Measurements from ENCODE around the gene PMVK. TPM values are rescaled to one million over a fixed set of nuclear protein-coding genes. Genes with fewer than 3 reads are reported as not detected.
A peak's percentile ranks its signal among the peaks of the same experiment; 100 is the strongest.
"Not testable (repeated sequence)": the region's sequence is repeated elsewhere in the genome, so short reads cannot be mapped to it uniquely, and the experiment has no call there.

The PMVK gene
- total and polyA plus RNA-seq, 7 donors, result 17.0 to 35.6 (median 24.1) TPM

DNA sequence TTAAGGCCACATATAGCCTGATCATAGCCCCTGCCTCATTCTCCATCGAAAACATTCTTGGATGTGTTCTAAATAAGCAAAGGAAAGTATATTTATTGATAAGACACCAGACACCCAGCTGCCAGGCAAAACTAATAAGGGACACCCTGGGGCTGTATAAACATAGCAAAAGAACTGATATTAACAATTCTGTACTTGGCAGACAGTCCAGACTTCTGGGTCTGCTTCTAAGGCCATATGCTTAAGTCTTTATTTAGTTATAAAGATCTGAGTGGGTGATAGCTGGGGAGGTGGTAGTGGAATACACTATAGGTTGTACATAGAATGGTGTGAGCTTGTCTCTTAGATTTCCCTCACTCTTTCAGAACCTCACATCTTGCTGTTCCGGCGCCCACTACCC is 41.8 kb upstream of the PMVK start:
- no peaks in the 10 kb centered on the region for H3K9me3 ChIP-seq
- no peak for ATAC-seq
- no peak overlapping the region for H3K4me3 ChIP-seq
- TF ChIP-seq, protein P1, sequence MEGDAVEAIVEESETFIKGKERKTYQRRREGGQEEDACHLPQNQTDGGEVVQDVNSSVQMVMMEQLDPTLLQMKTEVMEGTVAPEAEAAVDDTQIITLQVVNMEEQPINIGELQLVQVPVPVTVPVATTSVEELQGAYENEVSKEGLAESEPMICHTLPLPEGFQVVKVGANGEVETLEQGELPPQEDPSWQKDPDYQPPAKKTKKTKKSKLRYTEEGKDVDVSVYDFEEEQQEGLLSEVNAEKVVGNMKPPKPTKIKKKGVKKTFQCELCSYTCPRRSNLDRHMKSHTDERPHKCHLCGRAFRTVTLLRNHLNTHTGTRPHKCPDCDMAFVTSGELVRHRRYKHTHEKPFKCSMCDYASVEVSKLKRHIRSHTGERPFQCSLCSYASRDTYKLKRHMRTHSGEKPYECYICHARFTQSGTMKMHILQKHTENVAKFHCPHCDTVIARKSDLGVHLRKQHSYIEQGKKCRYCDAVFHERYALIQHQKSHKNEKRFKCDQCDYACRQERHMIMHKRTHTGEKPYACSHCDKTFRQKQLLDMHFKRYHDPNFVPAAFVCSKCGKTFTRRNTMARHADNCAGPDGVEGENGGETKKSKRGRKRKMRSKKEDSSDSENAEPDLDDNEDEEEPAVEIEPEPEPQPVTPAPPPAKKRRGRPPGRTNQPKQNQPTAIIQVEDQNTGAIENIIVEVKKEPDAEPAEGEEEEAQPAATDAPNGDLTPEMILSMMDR (IDR thresholded peaks at IDR 0.05), result no peak
- peaks cover 3 to 11% of the 10 kb centered on the region in 2 donors for H3K36me3 ChIP-seq (ENCODE audit: insufficient read depth in 1 of 2, low read depth in 1 of 2)
- 92 to 99% (median 96%) methylated on average over 3 of the region's 3 CpGs for WGBS, 3 donors
- peaks cover 21% of the 10 kb centered on the region for H3K4me1 ChIP-seq
- no peak overlapping the region for H3K27ac ChIP-seq
- no peak for DNase-seq
- intact Hi-C loops (cut with DNase I), result no loop called here
- H3K27me3 ChIP-seq (ENCODE audit: insufficient read depth in 3 of 3, low read length in 2 of 3), result no peaks in the 10 kb centered on the region

DNA sequence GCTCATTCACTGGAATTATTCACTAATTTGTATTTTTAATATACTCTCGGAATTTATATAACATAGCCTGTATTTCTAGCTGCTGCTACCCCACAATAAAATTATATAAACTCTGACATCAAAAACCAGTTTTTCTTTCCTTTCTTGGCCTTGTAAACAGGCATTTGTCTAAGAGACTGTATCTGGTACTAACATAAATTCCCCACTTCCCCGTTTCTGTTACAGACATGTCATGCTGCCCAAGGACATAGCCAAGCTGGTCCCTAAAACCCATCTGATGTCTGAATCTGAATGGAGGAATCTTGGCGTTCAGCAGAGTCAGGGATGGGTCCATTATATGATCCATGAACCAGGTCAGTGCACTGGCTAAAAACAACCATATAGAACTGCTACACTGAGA is 41.2 kb upstream of the PMVK start:
- H3K4me3 ChIP-seq; ATAC-seq; H3K27ac ChIP-seq; intact Hi-C loops (cut with DNase I); DNase-seq; H3K9me3 ChIP-seq; H3K27me3 ChIP-seq (ENCODE audit: insufficient read depth in 3 of 3, low read length in 2 of 3): not testable (repeated sequence)
- WGBS, 3 donors, result 70 to 81% (median 75%) methylated on average over 3 of the region's 3 CpGs
- H3K4me1 ChIP-seq, result peaks cover 25% of the 10 kb centered on the region
- peaks cover 3 to 11% of the 10 kb centered on the region in 2 donors for H3K36me3 ChIP-seq (ENCODE audit: insufficient read depth in 1 of 2, low read depth in 1 of 2)

DNA sequence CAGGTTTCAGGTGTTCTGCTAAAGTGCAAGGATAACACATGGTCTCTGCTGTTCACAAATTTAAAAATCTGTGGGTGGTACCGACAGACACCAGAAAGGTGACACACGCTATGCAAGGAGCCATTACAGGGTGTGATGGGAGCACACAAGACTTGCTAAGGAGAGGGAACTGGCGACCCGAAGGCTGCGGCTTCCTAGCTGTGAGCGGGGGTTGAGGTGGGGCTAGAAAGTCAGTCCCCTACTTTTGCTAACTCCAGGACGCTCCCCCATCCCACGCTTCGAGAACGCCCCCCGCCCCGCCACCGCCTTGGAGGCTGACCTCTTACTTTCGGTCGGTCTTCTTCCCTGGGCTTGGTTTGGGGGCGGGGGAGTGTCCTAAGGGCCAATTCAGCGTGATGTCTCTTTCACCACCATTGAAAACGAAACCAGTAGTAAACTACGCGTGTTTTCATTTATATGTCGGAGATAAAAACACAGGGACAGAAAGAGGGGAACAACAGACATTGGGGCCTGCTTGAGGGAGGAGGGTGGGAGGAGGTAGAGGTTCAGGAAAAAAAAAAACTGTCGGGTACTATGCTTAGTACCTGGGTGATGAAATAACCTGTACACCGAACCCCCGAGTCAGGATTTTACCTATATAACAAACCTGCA is 39.0 kb upstream of the PMVK start:
- intact Hi-C loops (cut with DNase I), result loop anchor here in 1 of 2 donors (2.0 kb wide), 1 partner anchor 27 kb away; the partner anchor contains the start of gene ZBTB7B
- TF ChIP-seq, protein P1 (IDR thresholded peaks at IDR 0.05), result no peak

DNA sequence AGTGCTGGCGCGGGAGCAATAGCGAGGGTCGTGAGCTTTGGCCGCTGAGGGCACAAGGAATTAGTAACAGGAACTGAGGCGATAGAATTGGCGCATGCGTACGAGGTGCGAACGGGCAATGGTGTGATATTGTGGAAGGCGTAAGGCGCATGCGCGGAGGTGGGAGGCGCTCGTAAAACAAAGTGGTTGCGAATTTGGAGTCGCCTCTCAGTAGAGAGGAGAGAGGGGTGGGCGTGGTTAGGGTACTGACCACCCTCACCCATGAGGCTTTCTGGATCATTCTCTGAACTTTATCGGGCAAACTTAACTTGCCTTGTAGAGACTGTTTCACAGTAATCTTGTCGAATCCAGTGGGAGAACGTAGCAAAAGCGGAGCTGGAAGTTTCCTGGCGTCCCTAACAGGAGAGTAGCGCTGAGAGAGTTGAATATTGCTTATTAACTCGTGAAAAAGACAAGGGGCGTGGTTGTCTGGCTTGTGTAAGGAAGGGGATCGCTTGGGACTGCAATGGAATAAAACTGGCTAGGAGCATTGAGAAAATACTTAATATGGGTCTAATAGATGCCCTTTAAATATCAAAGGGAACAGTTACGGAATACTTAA is 38.4 kb upstream of the PMVK start:
- ATAC-seq (peak; percentile 33 to 54 (median 42)), DNase-seq (peak; percentile 95 to 96)
- Histone ChIP-seq H3K4me1 (peaks cover 45% of the 10 kb centered on the region), H3K36me3 (ENCODE audit: insufficient read depth in 1 of 2, low read depth in 1 of 2) (peaks cover 3 to 11% of the 10 kb centered on the region in 2 donors), H3K9me3 (no peaks in the 10 kb centered on the region), H3K4me3 (peak overlapping the region; percentile 84), H3K27ac (peak overlapping the region; percentile 99), H3K27me3 (ENCODE audit: insufficient read depth in 3 of 3, low read length in 2 of 3) (no peaks in the 10 kb centered on the region)
- intact Hi-C loops (cut with DNase I), result loop anchor here (2.0 to 5.0 kb wide), 3 partner anchors 28 to 107 kb away; partner anchors contain the start of gene ZBTB7B (in 1 of the 2)
- TF ChIP-seq, protein P1 (IDR thresholded peaks at IDR 0.05), result no peak
- WGBS, 3 donors, result 0 to 1% (median 0%) methylated on average over 30 of the region's 30 CpGs

More for the DNA sequence above, 39.0 kb upstream of the PMVK start:
- peaks cover 39% of the 10 kb centered on the region for H3K4me1 ChIP-seq
- no peaks in the 10 kb centered on the region for H3K27me3 ChIP-seq (ENCODE audit: insufficient read depth in 3 of 3, low read length in 2 of 3)
- peak overlapping the region; percentile 84 for H3K4me3 ChIP-seq
- H3K27ac ChIP-seq, result peak overlapping the region; percentile 99
- peaks cover 3 to 11% of the 10 kb centered on the region in 2 donors for H3K36me3 ChIP-seq (ENCODE audit: insufficient read depth in 1 of 2, low read depth in 1 of 2)
- DNase-seq, result peak; percentile 58 to 63
- 0 to 1% (median 1%) methylated on average over 24 of the region's 24 CpGs for WGBS, 3 donors
- no peaks in the 10 kb centered on the region for H3K9me3 ChIP-seq
- no peak for ATAC-seq

DNA sequence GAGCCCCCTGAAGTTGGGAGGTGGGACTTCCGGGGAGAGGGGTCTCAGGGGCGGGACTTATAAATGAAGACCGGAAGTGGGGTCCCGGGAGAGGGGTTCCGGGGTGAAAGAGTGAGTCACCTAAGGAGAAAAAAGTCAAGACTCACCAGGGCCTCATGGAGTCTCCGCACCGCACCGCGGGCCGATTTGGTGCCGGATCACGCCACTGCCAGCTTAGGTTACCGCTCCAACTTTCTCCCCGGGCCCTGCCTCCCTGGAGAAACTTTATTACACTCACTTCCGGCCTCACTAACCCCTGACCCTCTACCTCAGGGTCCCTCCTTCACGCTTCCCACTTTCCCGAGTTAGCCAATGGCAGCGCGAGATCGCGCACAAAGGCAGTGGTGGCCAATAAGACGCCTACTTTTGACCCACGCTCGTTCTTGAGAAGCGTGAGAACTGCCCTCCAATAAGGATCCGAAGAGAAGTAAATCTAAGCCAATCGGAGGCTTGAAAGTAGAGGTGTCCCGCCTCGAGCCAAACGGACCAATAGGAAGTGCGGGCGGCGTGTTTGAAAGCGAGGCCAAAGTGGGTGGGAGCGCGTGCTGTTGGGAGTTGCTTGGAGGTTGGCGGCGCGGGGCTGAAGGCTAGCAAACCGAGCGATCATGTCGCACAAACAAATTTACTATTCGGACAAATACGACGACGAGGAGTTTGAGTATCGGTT is 37.7 kb upstream of the PMVK start, which contains the start of gene CKS1B:
Gene CKS1B, plus strand, starts transcription at position 580 of the 706 bp plus-strand sequence. Its CDS starts 65 bp downstream, at position 645.
- Histone ChIP-seq H3K36me3 (ENCODE audit: insufficient read depth in 1 of 2, low read depth in 1 of 2) (peaks cover 0 to 11% of the 10 kb centered on the region in 2 donors), H3K9me3 (no peaks in the 10 kb centered on the region), H3K4me1 (peaks cover 49% of the 10 kb centered on the region), H3K27ac (peak within 1 kb of the TSS; percentile 99), H3K4me3 (peak within 1 kb of the TSS; percentile 84), H3K27me3 (ENCODE audit: insufficient read depth in 3 of 3, low read length in 2 of 3) (no peaks in the 10 kb centered on the region)
- intact Hi-C loops (cut with DNase I), result loop anchor here (2.0 to 5.0 kb wide), 3 partner anchors 29 to 108 kb away; partner anchors contain the start of gene ZBTB7B (in 1 of the 2)
- WGBS, 3 donors, result 0% methylated on average over 47 of the region's 47 CpGs
- peak; percentile 97 to 98 for DNase-seq
- TF ChIP-seq, protein P1 (IDR thresholded peaks at IDR 0.05), result no peak
- peak; percentile 86 to 89 (median 86) for ATAC-seq

All from psoas muscle (tissue), 8 donors.